Panc1 (cell line): ENCODE data around the gene ADARB2. TPM values are rescaled to one million over a fixed set of nuclear protein-coding genes. Genes with fewer than 3 reads are reported as not detected.

ENCODE experiments used
- ATAC-seq: fragments of 200-7000 bp; cut with Tn5 transposase; 2 replicates; pipeline ENCODE4 v1.9.1; 2020; ENCODE audit warnings: mild to moderate bottlenecking, moderate library complexity
- BruUV-seq: library from RNA; stranded (reverse); fragments of 400-500 nt; replicated peaks from 2 replicates; lab custom pipeline; 2021; lab: Mats Ljungman, UMichigan
- CTCF ChIA-PET: fragments of 300-600 bp; sonication (Branson Sonifier 250); formaldehyde crosslinking; loops from one replicate; lab custom pipeline; 2022; ENCODE audit warnings: antibody characterized with exemption; lab: Charles Lee
- POLR2A ChIA-PET: fragments of 300-600 bp; sonication (Branson Sonifier 250); formaldehyde crosslinking; loops from one replicate; lab custom pipeline; 2022; ENCODE audit warnings: antibody characterized with exemption; lab: Charles Lee
- DNase-seq: peaks from one replicate; pipeline ENCODE4 v3.0.0-alpha.2; 2010; ENCODE audit warnings: low read depth, low spot score
- H3K27ac ChIP-seq: 2 replicates; pipeline ENCODE4 v1.5.1; 2011; ENCODE audit warnings: mild to moderate bottlenecking, low read length, inconsistent platforms
- H3K27me3 ChIP-seq: fragments of 200-500 bp; sonication (Bioruptor generic); 2 replicates; pipeline ENCODE4 v1.6.0; 2014; ENCODE audit warnings: low read length, inconsistent platforms; ENCODE audit not compliant: control insufficient read depth, insufficient read depth
- H3K36me3 ChIP-seq: fragments of 200-500 bp; sonication (Bioruptor generic); 2 replicates; pipeline ENCODE4 v1.5.1; 2014; ENCODE audit warnings: inconsistent platforms, mild to moderate bottlenecking, low read length, moderate library complexity; ENCODE audit not compliant: control insufficient read depth, insufficient read depth
- H3K4me1 ChIP-seq: 2 replicates; pipeline ENCODE4 v1.5.1; 2011; ENCODE audit warnings: inconsistent platforms, mild to moderate bottlenecking, low read length, moderate library complexity; ENCODE audit not compliant: control insufficient read depth, insufficient read depth
- H3K4me3 ChIP-seq, 2 experiments: 2 replicates each; pipeline ENCODE4 v1.5.1; 2011 to 2012; ENCODE audit warnings: low read depth in 2 of 2, low read length in 2 of 2, mild to moderate bottlenecking in 2 of 2, inconsistent platforms in 1 of 2, moderate library complexity in 1 of 2
- H3K9me3 ChIP-seq: fragments of 200-500 bp; sonication (Bioruptor generic); 2 replicates; pipeline ENCODE4 v1.5.1; 2014; ENCODE audit warnings: low read depth, mild to moderate bottlenecking, inconsistent platforms, low read length, moderate library complexity; ENCODE audit not compliant: control insufficient read depth, insufficient read depth
- POLR2AphosphoS5 ChIP-seq: IDR thresholded peaks from 2 replicates; pipeline ENCODE4 v1.6.1; 2012; ENCODE audit warnings: mild to moderate bottlenecking, low read depth, low read length, moderate library complexity
- SIN3A ChIP-seq: IDR thresholded peaks from 2 replicates; pipeline ENCODE4 v1.6.1; 2012; ENCODE audit warnings: low read depth, mild to moderate bottlenecking, low read length, moderate library complexity, borderline replicate concordance; ENCODE audit not compliant: insufficient read depth
- TCF7L2 ChIP-seq: IDR thresholded peaks from 2 replicates; pipeline ENCODE4 v1.6.1; 2011; ENCODE audit warnings: mild to moderate bottlenecking, low read depth, low read length, inconsistent platforms
- in situ Hi-C: cut with HindIII; loops from 2 replicates; pipeline ENCODE4 v1.10.0; 2016; ENCODE audit warnings: low sequenced_read_pairs, low pct_unique_long_range_greater_than_20kb
- intact Hi-C: fragments of 100-400 bp; cut with micrococcal nuclease; formaldehyde crosslinking; loops from one replicate; pipeline ENCODE4 v1.10.0; 2022; ENCODE audit not compliant: unreplicated experiment
- total RNA-seq: library from RNA; stranded (reverse); gene quantifications from one replicate; pipeline ENCODE4 v1.2.1, GENCODE V29; 2021; ENCODE audit not compliant: unreplicated experiment
- TF ChIP-seq, protein P1 (sequence below): fragments of 450-650 bp; IDR thresholded peaks from 2 replicates; pipeline ENCODE4 v1.5.1; 2017; ENCODE audit warnings: mild to moderate bottlenecking
- TF ChIP-seq, protein P2 (sequence below), 2 experiments: IDR thresholded peaks; 2 replicates each; pipeline ENCODE4 v1.6.1; 2011 to 2012; ENCODE audit warnings: low read depth in 2 of 2, control low read depth in 1 of 2, low read length in 1 of 2, mild to moderate bottlenecking in 1 of 2, moderate library complexity in 1 of 2; ENCODE audit not compliant: insufficient read depth in 1 of 2

Gene ADARB2
- total RNA-seq, 1 experiment from 2014 or later, result 0.31 TPM

DNA sequence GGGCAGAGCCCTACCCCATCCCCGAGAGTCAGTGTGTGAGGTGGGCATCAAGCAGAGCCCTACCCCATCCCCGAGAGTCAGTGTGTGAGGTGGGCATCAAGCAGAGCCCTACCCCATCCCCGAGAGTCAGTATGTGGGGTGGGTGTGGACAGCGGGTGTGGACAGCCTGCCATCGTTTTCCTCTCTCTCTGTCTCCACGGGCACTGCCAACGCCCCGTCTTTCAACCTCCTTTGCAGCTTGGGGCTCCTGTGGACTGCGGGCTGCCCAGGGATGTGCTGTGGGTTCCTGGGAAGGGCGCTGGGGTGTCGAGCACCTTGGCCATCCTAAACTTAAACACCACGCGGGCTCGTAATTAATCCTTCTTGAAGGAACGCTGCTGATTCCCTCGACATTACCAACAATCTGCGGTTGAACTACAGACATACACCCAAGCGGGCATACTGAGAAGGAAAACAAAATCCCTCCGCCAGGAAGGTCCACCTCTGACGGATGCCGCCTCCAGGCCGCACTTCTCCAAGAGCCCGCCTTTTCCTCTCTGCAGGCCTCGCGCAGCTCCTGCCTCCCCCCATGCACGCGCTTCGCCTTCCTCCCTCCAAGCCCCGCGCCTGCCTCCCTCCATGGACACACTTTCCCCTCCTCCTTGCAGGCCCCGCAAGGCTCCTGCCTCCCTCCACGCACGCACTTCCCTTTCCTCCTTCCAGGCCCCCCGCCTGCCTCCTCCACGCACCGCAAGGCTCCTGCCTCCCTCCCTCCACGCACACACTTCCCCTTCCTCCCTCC is 65.1 kb downstream of the ADARB2 start:
- no peak for ATAC-seq
- no peak for TF ChIP-seq SIN3A
- TF ChIP-seq, protein P1, sequence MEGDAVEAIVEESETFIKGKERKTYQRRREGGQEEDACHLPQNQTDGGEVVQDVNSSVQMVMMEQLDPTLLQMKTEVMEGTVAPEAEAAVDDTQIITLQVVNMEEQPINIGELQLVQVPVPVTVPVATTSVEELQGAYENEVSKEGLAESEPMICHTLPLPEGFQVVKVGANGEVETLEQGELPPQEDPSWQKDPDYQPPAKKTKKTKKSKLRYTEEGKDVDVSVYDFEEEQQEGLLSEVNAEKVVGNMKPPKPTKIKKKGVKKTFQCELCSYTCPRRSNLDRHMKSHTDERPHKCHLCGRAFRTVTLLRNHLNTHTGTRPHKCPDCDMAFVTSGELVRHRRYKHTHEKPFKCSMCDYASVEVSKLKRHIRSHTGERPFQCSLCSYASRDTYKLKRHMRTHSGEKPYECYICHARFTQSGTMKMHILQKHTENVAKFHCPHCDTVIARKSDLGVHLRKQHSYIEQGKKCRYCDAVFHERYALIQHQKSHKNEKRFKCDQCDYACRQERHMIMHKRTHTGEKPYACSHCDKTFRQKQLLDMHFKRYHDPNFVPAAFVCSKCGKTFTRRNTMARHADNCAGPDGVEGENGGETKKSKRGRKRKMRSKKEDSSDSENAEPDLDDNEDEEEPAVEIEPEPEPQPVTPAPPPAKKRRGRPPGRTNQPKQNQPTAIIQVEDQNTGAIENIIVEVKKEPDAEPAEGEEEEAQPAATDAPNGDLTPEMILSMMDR, result no peak
- TF ChIP-seq POLR2AphosphoS5, result no peak
- TF ChIP-seq, protein P2, sequence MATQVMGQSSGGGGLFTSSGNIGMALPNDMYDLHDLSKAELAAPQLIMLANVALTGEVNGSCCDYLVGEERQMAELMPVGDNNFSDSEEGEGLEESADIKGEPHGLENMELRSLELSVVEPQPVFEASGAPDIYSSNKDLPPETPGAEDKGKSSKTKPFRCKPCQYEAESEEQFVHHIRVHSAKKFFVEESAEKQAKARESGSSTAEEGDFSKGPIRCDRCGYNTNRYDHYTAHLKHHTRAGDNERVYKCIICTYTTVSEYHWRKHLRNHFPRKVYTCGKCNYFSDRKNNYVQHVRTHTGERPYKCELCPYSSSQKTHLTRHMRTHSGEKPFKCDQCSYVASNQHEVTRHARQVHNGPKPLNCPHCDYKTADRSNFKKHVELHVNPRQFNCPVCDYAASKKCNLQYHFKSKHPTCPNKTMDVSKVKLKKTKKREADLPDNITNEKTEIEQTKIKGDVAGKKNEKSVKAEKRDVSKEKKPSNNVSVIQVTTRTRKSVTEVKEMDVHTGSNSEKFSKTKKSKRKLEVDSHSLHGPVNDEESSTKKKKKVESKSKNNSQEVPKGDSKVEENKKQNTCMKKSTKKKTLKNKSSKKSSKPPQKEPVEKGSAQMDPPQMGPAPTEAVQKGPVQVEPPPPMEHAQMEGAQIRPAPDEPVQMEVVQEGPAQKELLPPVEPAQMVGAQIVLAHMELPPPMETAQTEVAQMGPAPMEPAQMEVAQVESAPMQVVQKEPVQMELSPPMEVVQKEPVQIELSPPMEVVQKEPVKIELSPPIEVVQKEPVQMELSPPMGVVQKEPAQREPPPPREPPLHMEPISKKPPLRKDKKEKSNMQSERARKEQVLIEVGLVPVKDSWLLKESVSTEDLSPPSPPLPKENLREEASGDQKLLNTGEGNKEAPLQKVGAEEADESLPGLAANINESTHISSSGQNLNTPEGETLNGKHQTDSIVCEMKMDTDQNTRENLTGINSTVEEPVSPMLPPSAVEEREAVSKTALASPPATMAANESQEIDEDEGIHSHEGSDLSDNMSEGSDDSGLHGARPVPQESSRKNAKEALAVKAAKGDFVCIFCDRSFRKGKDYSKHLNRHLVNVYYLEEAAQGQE (IDR thresholded peaks at IDR 0.05; ENCODE audit: insufficient read depth in 1 of 2, low read depth in 2 of 2, low read length in 1 of 2), result no peak
- TF ChIP-seq TCF7L2, result no peak
- no peak overlapping the region for H3K4me3 ChIP-seq
- ChIA-PET CTCF (no interaction called here), POLR2A (no interaction called here)
- H3K36me3 ChIP-seq, result no peaks in the 10 kb centered on the region
- in situ Hi-C loops, result no loop called here
- no peaks in the 10 kb centered on the region for H3K4me1 ChIP-seq
- DNase-seq, result no peak
- H3K27me3 ChIP-seq, result no peaks in the 10 kb centered on the region
- intact Hi-C loops, result no loop called here
- H3K9me3 ChIP-seq, result no peaks in the 10 kb centered on the region
- BruUV-seq, result no TSS peak
- no peak overlapping the region for H3K27ac ChIP-seq

DNA sequence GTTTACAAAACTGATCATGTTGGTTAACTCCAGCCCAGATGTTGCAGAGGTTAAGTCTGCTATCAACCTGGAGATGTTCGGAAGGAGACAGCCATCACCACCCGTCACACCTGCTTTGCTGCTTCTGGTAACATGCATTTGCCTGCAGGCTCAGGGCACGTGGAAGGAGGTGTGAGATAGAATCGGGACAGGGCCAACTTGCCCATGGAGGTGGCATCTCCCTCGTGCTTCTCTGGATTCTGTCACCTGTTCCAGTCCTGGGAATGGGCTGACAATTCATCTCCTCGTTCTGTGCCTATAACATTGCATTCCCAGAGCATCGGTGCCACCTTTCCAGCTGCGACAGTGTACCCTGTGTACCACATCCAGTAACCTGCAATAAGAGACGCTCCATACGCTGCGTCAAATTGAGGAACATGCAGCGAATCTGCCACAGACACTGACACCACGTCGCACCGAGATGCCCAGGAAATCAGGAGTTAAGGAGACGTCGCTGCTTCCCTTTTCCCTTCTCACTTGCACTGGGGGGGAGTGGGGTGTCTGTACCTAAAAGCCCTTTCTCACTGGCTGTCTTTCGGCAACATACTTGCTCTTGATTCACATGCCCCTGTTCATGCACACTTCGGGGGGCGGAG is 65.8 kb downstream of the ADARB2 start:
- in situ Hi-C loops, result no loop called here
- POLR2A ChIA-PET, result no interaction called here
- CTCF ChIA-PET, result no interaction called here
- Histone ChIP-seq H3K4me3 (no peak overlapping the region), H3K27me3 (no peaks in the 10 kb centered on the region), H3K27ac (no peak overlapping the region), H3K36me3 (no peaks in the 10 kb centered on the region), H3K4me1 (no peaks in the 10 kb centered on the region), H3K9me3 (no peaks in the 10 kb centered on the region)
- ATAC-seq (no peak), DNase-seq (no peak)
- no TSS peak for BruUV-seq
- TF ChIP-seq SIN3A (no peak), TCF7L2 (no peak), POLR2AphosphoS5 (no peak)
- TF ChIP-seq, protein P2 (IDR thresholded peaks at IDR 0.05; ENCODE audit: insufficient read depth in 1 of 2, low read depth in 2 of 2, low read length in 1 of 2), result no peak
- TF ChIP-seq, protein P1, result no peak
- intact Hi-C loops, result no loop called here
